ENCODE results near the gene MRPL36.

Gene MRPL36

GRCh38 chr5:1770443-1770802 lies 29.2 kb downstream of the MRPL36 start:
- DNase-seq (ENCODE audit: low read depth), result no peak
- TF ChIP-seq CTCF (conservative IDR thresholded peaks at IDR 0.05; ENCODE audit: low read length), result no peak
- no peak overlapping the region for H3K4me3 ChIP-seq (ENCODE audit: low read length)

- DNase-seq (ENCODE audit: low read depth), result no peak
- no peak for TF ChIP-seq CTCF (conservative IDR thresholded peaks at IDR 0.05; ENCODE audit: low read length)
- H3K4me3 ChIP-seq (ENCODE audit: low read length), result no peak overlapping the region
Measured at GRCh38 chr5:1769752-1770442, 29.7 kb downstream of the MRPL36 start.

GRCh38 chr5:1769017-1769640 lies 30.5 kb downstream of the MRPL36 start:
- H3K4me3 ChIP-seq (ENCODE audit: low read length), result no peak overlapping the region
- DNase-seq (ENCODE audit: low read depth), result no peak
- TF ChIP-seq CTCF (conservative IDR thresholded peaks at IDR 0.05; ENCODE audit: low read length), result no peak

GRCh38 chr5:1768283-1769000 lies 31.2 kb downstream of the MRPL36 start:
- no peak for TF ChIP-seq CTCF (conservative IDR thresholded peaks at IDR 0.05; ENCODE audit: low read length)
- H3K4me3 ChIP-seq (ENCODE audit: low read length), result no peak overlapping the region
- no peak for DNase-seq (ENCODE audit: low read depth)

- TF ChIP-seq CTCF (conservative IDR thresholded peaks at IDR 0.05; ENCODE audit: low read length), result no peak
- no peak for DNase-seq (ENCODE audit: low read depth)
- no peak overlapping the region for H3K4me3 ChIP-seq (ENCODE audit: low read length)
Measured at GRCh38 chr5:1767524-1768282, 31.9 kb downstream of the MRPL36 start.

GRCh38 chr5:1765880-1766235 lies 33.8 kb downstream of the MRPL36 start:
- no peak for DNase-seq (ENCODE audit: low read depth)
- no peak overlapping the region for H3K4me3 ChIP-seq (ENCODE audit: low read length)
- TF ChIP-seq CTCF (conservative IDR thresholded peaks at IDR 0.05; ENCODE audit: low read length), result no peak
